Suprapubic skin (tissue), 4 donors: ENCODE results near the gene RNASE12. TPM values are rescaled to one million over a fixed set of nuclear protein-coding genes. Genes with fewer than 3 reads are reported as not detected.
"Not testable (repeated sequence)": the region's sequence is repeated elsewhere in the genome, so short reads cannot be mapped to it uniquely, and the experiment has no call there.

Source experiments
- DNase-seq, 2 donors: peaks; one replicate each; pipeline ENCODE4 v3.0.0-alpha.2; 2019; ENCODE audit warnings: low spot score in 2 of 2
- H3K27ac ChIP-seq: fragments of 200-600 bp; sonication (generic); one replicate; pipeline ENCODE4 v1.5.1; 2019
- H3K27me3 ChIP-seq: fragments of 200-600 bp; sonication (generic); one replicate; pipeline ENCODE4 v1.5.1; 2019
- H3K36me3 ChIP-seq: fragments of 200-600 bp; sonication (generic); one replicate; pipeline ENCODE4 v1.5.1; 2019
- H3K4me1 ChIP-seq: fragments of 200-600 bp; sonication (generic); one replicate; pipeline ENCODE4 v1.5.1; 2019
- H3K4me3 ChIP-seq: fragments of 200-600 bp; sonication (generic); one replicate; pipeline ENCODE4 v1.5.1; 2019; ENCODE audit warnings: mild to moderate bottlenecking
- H3K9me3 ChIP-seq: fragments of 200-600 bp; sonication (generic); one replicate; pipeline ENCODE4 v1.5.1; 2019
- EP300 ChIP-seq: sonication (generic); formaldehyde crosslinking; IDR thresholded peaks from one replicate; pipeline ENCODE4 v1.6.1; 2017; ENCODE audit warnings: antibody characterized with exemption
- POLR2A ChIP-seq, 2 donors: fragments of 450-650 bp; IDR thresholded peaks; one replicate each; pipeline ENCODE4 v1.6.1; 2017; ENCODE audit warnings: antibody characterized with exemption in 2 of 2, mild to moderate bottlenecking in 2 of 2, moderate library complexity in 2 of 2
- POLR2AphosphoS5 ChIP-seq, 3 donors: sonication (generic); formaldehyde crosslinking; IDR thresholded peaks; one replicate each; pipeline ENCODE4 v1.6.1; 2017; ENCODE audit warnings: antibody characterized with exemption in 3 of 3
- WGBS: methylation state at CpG from one replicate; pipeline ENCODE4 v1.1.5; 2018; 5-methylcytosine and 5-hydroxymethylcytosine counted together
- total RNA-seq, 4 donors: library from RNA; depleted of rRNA; stranded (reverse); fragments of >200 nt; gene quantifications; one replicate each; pipeline ENCODE4 v1.1.0, GENCODE V29; 2016
- TF ChIP-seq, protein P1 (sequence below), 2 donors: fragments of 200-600 bp in 1 of 2; fragments of 450-650 bp in 1 of 2; sonication (generic) in 1 of 2; IDR thresholded peaks; one replicate each; pipeline ENCODE4 v1.5.1; 2016 to 2019; ENCODE audit warnings: antibody characterized with exemption in 2 of 2, mild to moderate bottlenecking in 1 of 2, moderate library complexity in 1 of 2

Gene RNASE12
- total RNA-seq, 4 donors from 2014 or later: not detected

GRCh38 chr14:20620798-20621478, 29.8 kb upstream of the RNASE12 start:
- Histone ChIP-seq H3K9me3 (no peaks in the 10 kb centered on the region), H3K27ac (no peak overlapping the region), H3K4me3 (no peak overlapping the region), H3K4me1 (peaks cover 24% of the 10 kb centered on the region), H3K27me3 (no peaks in the 10 kb centered on the region), H3K36me3 (no peaks in the 10 kb centered on the region)
- DNase-seq: no peak
- 53% methylated on average over 2 of the region's 2 CpGs for whole genome bisulfite sequencing
- TF ChIP-seq POLR2A (IDR thresholded peaks at IDR 0.05) (no peak), EP300 (no peak), POLR2AphosphoS5 (IDR thresholded peaks at IDR 0.05) (no peak)
- TF ChIP-seq, protein P1, sequence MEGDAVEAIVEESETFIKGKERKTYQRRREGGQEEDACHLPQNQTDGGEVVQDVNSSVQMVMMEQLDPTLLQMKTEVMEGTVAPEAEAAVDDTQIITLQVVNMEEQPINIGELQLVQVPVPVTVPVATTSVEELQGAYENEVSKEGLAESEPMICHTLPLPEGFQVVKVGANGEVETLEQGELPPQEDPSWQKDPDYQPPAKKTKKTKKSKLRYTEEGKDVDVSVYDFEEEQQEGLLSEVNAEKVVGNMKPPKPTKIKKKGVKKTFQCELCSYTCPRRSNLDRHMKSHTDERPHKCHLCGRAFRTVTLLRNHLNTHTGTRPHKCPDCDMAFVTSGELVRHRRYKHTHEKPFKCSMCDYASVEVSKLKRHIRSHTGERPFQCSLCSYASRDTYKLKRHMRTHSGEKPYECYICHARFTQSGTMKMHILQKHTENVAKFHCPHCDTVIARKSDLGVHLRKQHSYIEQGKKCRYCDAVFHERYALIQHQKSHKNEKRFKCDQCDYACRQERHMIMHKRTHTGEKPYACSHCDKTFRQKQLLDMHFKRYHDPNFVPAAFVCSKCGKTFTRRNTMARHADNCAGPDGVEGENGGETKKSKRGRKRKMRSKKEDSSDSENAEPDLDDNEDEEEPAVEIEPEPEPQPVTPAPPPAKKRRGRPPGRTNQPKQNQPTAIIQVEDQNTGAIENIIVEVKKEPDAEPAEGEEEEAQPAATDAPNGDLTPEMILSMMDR (IDR thresholded peaks at IDR 0.05): no peak

DNA sequence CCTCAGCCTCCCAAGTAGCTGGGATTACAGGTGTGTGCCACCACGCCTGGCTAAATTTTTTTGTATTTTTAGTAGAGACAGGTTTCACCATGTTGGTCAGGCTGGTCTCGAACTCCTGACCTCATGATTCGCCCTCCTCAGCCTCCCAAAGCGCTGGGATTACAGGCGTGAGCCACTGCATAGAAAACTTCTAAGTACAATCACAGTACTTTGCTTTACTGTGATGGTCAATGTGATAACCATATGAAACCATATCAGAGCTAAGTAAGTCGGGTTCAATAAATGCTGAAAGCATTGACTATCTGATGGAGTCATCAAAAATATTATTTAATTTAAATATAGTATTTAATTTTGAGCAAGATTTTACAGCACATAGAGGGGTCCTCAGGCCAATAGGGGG, 28.5 kb upstream of the RNASE12 start:
- peaks cover 16% of the 10 kb centered on the region for H3K4me1 ChIP-seq
- H3K36me3 ChIP-seq, DNase-seq, H3K27ac ChIP-seq, H3K4me3 ChIP-seq, H3K27me3 ChIP-seq, H3K9me3 ChIP-seq: not testable (repeated sequence)
- WGBS: 92% methylated on average over 6 of the region's 6 CpGs

DNA sequence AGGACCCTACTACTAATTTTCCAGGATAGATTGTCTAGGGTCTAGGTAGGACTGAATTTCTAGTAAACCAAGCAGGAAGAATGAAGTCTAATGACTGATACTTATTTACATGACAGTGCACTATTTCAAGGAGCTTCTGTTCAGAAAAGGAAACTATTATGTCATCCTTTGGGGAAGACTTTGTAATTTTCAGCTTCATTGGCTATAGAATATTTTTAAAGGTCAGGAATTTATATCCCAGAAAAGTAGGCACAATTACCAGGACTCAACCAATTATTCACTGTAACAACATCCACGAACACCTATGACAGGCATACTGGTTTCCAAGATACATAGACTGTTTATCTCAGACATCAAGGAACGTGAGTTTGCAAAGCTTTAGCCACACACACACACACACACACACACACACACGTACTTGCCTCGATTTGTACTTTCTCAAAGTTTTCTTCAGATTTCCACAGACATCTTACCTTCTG, 27.1 kb upstream of the RNASE12 start:
- Histone ChIP-seq H3K4me3 (no peak overlapping the region), H3K27me3 (no peaks in the 10 kb centered on the region), H3K27ac (no peak overlapping the region), H3K36me3 (no peaks in the 10 kb centered on the region), H3K9me3 (no peaks in the 10 kb centered on the region), H3K4me1 (peaks cover 21% of the 10 kb centered on the region)
- 54% methylated on average over 4 of the region's 4 CpGs for WGBS
- TF ChIP-seq, protein P1 (IDR thresholded peaks at IDR 0.05): no peak
- no peak for TF ChIP-seq POLR2AphosphoS5 (IDR thresholded peaks at IDR 0.05)
- TF ChIP-seq POLR2A (IDR thresholded peaks at IDR 0.05): no peak
- no peak for TF ChIP-seq EP300
- DNase-seq: no peak

- H3K9me3 ChIP-seq: no peaks in the 10 kb centered on the region
- H3K27ac ChIP-seq: no peak overlapping the region
- DNase-seq: no peak
- WGBS: 85% methylated on average over 12 of the region's 12 CpGs
- TF ChIP-seq, protein P1 (IDR thresholded peaks at IDR 0.05): no peak
- TF ChIP-seq EP300: no peak
- no peak for TF ChIP-seq POLR2AphosphoS5 (IDR thresholded peaks at IDR 0.05)
- TF ChIP-seq POLR2A (IDR thresholded peaks at IDR 0.05): no peak
- peaks cover 22% of the 10 kb centered on the region for H3K4me1 ChIP-seq
- no peak overlapping the region for H3K4me3 ChIP-seq
- H3K36me3 ChIP-seq: no peaks in the 10 kb centered on the region
- no peaks in the 10 kb centered on the region for H3K27me3 ChIP-seq
Measured at GRCh38 chr14:20617138-20618003, 26.2 kb upstream of the RNASE12 start.

GRCh38 chr14:20615996-20616395, 24.8 kb upstream of the RNASE12 start:
- H3K27me3 ChIP-seq: no peaks in the 10 kb centered on the region
- H3K9me3 ChIP-seq: no peaks in the 10 kb centered on the region
- peaks cover 33% of the 10 kb centered on the region for H3K4me1 ChIP-seq
- 91% methylated on average over 5 of the region's 5 CpGs for WGBS
- TF ChIP-seq, protein P1 (IDR thresholded peaks at IDR 0.05): no peak
- TF ChIP-seq POLR2A (IDR thresholded peaks at IDR 0.05) (no peak), POLR2AphosphoS5 (IDR thresholded peaks at IDR 0.05) (no peak), EP300 (no peak)
- no peaks in the 10 kb centered on the region for H3K36me3 ChIP-seq
- no peak overlapping the region for H3K4me3 ChIP-seq
- no peak for DNase-seq
- no peak overlapping the region for H3K27ac ChIP-seq
